Left lung (tissue), 10 donors: ENCODE data around the gene WDR27. TPM values are rescaled to one million over a fixed set of nuclear protein-coding genes. Genes with fewer than 3 reads are reported as not detected.

ENCODE experiments used
- ATAC-seq: fragments of 200-7000 bp; cut with Tn5 transposase; one replicate; pipeline ENCODE4 v1.9.1; 2020; ENCODE audit warnings: moderate library complexity
- DNase-seq, 4 donors: peaks; one replicate each; pipeline ENCODE4 v3.0.0-alpha.2; 2013 to 2020
- H3K27ac ChIP-seq, 2 donors: fragments of 200-600 bp; sonication (generic) in 1 of 2; one replicate each; pipeline versions ENCODE4 v1.5.0 to v1.8.0; 2020 to 2021
- H3K27me3 ChIP-seq, 2 donors: fragments of 200-600 bp; sonication (generic) in 1 of 2; one replicate each; pipeline versions ENCODE4 v1.5.0 to v1.8.0; 2020 to 2021
- H3K36me3 ChIP-seq, 2 donors: fragments of 200-600 bp; sonication (generic) in 1 of 2; one replicate each; pipeline versions ENCODE4 v1.5.0 to v1.8.0; 2020 to 2021
- H3K4me1 ChIP-seq, 2 donors: fragments of 200-600 bp; one replicate each; pipeline ENCODE4 v1.8.0; 2021
- H3K4me3 ChIP-seq, 2 donors: fragments of 200-600 bp; sonication (generic) in 1 of 2; one replicate each; pipeline versions ENCODE4 v1.5.0 to v1.8.0; 2020 to 2021; ENCODE audit warnings: mild to moderate bottlenecking in 1 of 2
- H3K9me3 ChIP-seq, 2 donors: fragments of 200-600 bp; sonication (generic) in 1 of 2; one replicate each; pipeline versions ENCODE4 v1.5.0 to v1.8.0; 2020 to 2021
- intact Hi-C, 2 donors: fragments of 100-400 bp; cut with DNase I; formaldehyde crosslinking; loops; one replicate each; pipeline versions ENCODE4 v1.11.2 to v1.14.2; 2022
- polyA plus RNA-seq, 6 donors: library from polyadenylated mRNA; unstranded; fragments of 120-200 nt; gene quantifications; one replicate each; pipeline ENCODE4 v1.2.1, GENCODE V29; 2013; ENCODE audit not compliant: insufficient read length in 6 of 6
- total RNA-seq, 2 donors: library from RNA; stranded (reverse); fragmentation: NEBNext Ultra II Directional; extraction: Animal tissue kit (Norgen Biotek cat#: 25700); gene quantifications; one replicate each; pipeline ENCODE4 v1.2.1, GENCODE V29; 2021
- TF ChIP-seq, protein P1 (sequence below), 2 donors: fragments of 200-600 bp; sonication (generic) in 1 of 2; IDR thresholded peaks; one replicate each; pipeline versions ENCODE4 v1.5.0 to v1.8.0; 2021; ENCODE audit warnings: antibody characterized with exemption in 2 of 2
- donor health status: DM: no; HTN: yes; CAD: no.
- donor health status: DM: no; HTN: no; CAD: no.

Gene WDR27
- total and polyA plus RNA-seq, 8 donors: 31.3 to 104 (median 86.3) TPM

DNA sequence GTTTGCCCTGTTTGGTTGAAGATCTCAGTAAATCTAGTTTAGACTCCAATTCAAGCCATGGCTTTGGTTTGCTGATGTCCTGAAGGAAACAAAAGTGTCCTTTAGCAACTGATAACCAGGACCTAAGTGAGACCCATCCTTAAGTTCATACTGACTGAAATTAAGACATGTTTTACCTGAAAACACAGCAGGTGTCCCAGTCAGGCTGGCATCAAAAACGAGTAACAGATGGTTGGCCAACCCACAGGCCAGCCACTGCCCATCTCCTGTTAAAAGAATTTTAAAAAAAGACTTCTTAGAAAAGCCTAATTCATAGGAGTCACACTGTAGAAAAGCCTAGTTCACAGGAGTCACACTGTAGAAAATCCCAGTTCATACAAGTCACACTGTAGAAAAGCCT lies 58.3 kb downstream of the WDR27 start:
- Histone ChIP-seq H3K27me3 (no peaks in the 10 kb centered on the region), H3K36me3 (no peaks in the 10 kb centered on the region), H3K27ac (no peak overlapping the region), H3K4me1 (no peaks in the 10 kb centered on the region), H3K9me3 (no peaks in the 10 kb centered on the region), H3K4me3 (no peak overlapping the region)
- DNase-seq (no peak), ATAC-seq (no peak)
- TF ChIP-seq, protein P1, sequence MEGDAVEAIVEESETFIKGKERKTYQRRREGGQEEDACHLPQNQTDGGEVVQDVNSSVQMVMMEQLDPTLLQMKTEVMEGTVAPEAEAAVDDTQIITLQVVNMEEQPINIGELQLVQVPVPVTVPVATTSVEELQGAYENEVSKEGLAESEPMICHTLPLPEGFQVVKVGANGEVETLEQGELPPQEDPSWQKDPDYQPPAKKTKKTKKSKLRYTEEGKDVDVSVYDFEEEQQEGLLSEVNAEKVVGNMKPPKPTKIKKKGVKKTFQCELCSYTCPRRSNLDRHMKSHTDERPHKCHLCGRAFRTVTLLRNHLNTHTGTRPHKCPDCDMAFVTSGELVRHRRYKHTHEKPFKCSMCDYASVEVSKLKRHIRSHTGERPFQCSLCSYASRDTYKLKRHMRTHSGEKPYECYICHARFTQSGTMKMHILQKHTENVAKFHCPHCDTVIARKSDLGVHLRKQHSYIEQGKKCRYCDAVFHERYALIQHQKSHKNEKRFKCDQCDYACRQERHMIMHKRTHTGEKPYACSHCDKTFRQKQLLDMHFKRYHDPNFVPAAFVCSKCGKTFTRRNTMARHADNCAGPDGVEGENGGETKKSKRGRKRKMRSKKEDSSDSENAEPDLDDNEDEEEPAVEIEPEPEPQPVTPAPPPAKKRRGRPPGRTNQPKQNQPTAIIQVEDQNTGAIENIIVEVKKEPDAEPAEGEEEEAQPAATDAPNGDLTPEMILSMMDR (IDR thresholded peaks at IDR 0.05): no peak
- intact Hi-C loops: no loop called here

DNA sequence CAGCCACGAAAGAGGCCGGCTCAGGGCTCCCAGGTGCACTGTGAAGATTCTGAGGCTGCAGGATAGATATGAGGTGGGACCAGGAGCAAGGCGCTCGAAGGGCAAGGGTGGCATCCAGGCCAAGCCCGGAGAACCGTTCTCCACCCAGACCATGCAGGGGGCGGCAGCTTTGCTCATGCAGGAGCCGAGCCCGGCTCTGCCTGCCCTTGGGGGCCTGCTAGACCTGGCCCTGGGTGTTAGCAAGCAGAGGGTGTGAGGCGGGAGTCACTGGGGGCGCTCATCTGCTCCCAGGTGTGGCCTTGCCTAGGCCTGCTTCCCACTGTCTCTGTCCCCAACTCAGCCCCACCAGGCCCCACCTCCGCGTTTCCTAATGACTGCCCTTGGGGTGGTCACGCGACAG lies 59.4 kb downstream of the WDR27 start:
- peak in 1 of 4 donors; percentile 76 for DNase-seq
- H3K9me3 ChIP-seq: no peaks in the 10 kb centered on the region
- TF ChIP-seq, protein P1 (IDR thresholded peaks at IDR 0.05): no peak
- no peaks in the 10 kb centered on the region for H3K27me3 ChIP-seq
- H3K4me3 ChIP-seq: no peak overlapping the region
- no peak for ATAC-seq
- H3K4me1 ChIP-seq: no peaks in the 10 kb centered on the region
- intact Hi-C loops: no loop called here
- H3K36me3 ChIP-seq: no peaks in the 10 kb centered on the region
- H3K27ac ChIP-seq: no peak overlapping the region

DNA sequence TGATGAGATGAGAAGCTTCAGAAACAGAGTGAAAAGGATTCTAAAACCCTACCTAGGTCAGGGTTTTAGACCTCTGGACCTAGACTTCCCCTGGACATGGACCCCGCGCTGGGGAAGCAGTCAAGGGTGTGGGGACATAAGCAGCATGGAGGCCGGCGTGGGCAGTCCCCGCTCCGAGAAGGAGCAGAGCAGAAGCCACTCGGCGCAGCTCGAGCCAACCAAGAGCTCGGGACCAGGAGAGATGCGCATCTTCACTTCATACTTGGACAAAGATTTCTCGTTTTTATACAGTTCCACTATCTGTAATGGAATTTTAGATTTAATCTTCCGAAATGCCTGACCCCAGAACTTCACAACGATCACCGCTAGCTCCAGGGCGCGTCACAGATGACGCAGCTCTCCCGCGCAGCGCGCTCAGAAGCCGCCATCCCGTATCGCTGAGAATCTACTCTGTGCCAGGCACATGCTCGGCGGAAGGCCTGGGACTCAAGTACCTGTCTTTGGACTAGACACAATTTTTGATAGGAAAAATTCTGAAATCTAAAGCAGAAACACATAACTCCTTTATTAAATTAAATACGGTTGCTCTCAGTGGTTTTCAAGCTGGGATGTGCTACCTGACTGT lies 60.3 kb downstream of the WDR27 start:
- H3K4me3 ChIP-seq: no peak overlapping the region
- no peaks in the 10 kb centered on the region for H3K36me3 ChIP-seq
- ATAC-seq: no peak
- no peaks in the 10 kb centered on the region for H3K27me3 ChIP-seq
- no peak overlapping the region for H3K27ac ChIP-seq
- intact Hi-C loops: no loop called here
- TF ChIP-seq, protein P1 (IDR thresholded peaks at IDR 0.05): no peak
- no peaks in the 10 kb centered on the region for H3K9me3 ChIP-seq
- H3K4me1 ChIP-seq: no peaks in the 10 kb centered on the region
- no peak for DNase-seq

DNA sequence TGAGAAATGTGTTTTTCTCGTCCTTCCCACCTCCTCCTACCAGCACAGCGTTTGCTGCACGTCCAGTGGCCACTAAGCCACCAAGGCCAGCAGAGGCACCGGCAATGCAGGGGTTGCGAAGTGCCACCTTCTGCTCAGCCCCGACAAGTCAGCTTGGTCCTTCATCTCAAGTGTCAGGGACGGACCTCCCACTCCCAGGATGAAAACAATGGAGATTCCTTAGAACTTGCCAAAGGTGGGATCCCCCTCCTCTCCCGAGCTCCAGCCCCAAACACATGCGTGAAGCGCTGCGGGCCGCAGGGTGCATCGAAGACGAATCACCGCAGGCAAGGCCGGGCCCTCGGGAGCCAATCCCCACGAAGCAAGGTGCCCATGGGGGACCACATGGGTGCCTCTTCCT lies 60.8 kb downstream of the WDR27 start:
- Histone ChIP-seq H3K27me3 (no peaks in the 10 kb centered on the region), H3K27ac (no peak overlapping the region), H3K9me3 (no peaks in the 10 kb centered on the region), H3K4me3 (no peak overlapping the region), H3K36me3 (no peaks in the 10 kb centered on the region), H3K4me1 (no peaks in the 10 kb centered on the region)
- peak in 1 of 4 donors; percentile 70 for DNase-seq
- ATAC-seq: no peak
- intact Hi-C loops: no loop called here
- TF ChIP-seq, protein P1 (IDR thresholded peaks at IDR 0.05): no peak

DNA sequence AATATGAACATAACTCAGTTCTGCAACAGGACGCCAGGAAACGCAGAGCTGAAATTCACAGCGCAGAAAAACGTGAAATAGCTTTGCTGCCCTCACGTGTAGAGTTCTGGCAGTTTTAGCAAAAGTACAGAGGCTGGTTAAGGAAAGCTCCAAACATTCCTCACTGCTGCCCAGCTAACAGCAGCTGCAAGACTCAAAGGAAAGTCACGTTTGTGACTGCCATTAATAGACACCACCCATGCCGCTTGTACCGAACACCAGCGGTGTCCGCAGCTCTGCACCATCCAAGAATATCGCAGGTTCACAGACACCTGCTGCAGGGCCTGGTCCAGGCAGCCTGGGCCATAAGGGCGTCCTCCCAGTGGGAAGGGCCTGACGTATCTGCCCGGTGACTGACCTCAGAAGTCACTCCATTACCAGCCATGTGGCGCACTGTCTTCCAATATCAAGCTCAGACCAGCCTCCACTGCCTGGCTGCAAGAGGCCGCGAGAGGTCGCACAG lies 61.4 kb downstream of the WDR27 start:
- Histone ChIP-seq H3K9me3 (no peaks in the 10 kb centered on the region), H3K36me3 (no peaks in the 10 kb centered on the region), H3K27me3 (no peaks in the 10 kb centered on the region), H3K27ac (no peak overlapping the region), H3K4me3 (no peak overlapping the region), H3K4me1 (no peaks in the 10 kb centered on the region)
- ATAC-seq (no peak), DNase-seq (peak in 1 of 4 donors; percentile 32)
- intact Hi-C loops: no loop called here
- TF ChIP-seq, protein P1 (IDR thresholded peaks at IDR 0.05): no peak
